ENCODE measurements around the gene SLC29A2.
"Not testable (repeated sequence)": the region's sequence is repeated elsewhere in the genome, so short reads cannot be mapped to it uniquely, and the experiment has no call there.

DNA sequence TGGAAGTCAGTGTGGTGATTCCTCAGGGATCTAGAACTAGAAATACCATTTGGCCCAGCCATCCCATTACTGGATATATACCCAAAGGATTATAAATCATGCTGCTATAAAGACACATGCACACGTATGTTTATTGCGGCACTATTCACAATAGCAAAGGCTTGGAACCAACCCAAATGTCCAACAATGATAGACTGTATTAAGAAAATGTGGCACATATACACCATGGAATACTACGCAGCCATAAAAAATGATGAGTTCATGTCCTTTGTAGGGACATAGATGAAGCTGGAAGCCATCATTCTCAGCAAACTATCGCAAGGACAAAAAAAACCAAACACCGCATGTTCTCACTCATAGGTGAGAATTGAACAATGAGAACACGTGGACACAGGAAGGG lies 50.8 kb downstream of the SLC29A2 start:
- not testable (repeated sequence) for TF ChIP-seq EZH2 (IDR thresholded peaks at IDR 0.05; ENCODE audit: borderline replicate concordance, low read length)
- TF ChIP-seq, protein P1, sequence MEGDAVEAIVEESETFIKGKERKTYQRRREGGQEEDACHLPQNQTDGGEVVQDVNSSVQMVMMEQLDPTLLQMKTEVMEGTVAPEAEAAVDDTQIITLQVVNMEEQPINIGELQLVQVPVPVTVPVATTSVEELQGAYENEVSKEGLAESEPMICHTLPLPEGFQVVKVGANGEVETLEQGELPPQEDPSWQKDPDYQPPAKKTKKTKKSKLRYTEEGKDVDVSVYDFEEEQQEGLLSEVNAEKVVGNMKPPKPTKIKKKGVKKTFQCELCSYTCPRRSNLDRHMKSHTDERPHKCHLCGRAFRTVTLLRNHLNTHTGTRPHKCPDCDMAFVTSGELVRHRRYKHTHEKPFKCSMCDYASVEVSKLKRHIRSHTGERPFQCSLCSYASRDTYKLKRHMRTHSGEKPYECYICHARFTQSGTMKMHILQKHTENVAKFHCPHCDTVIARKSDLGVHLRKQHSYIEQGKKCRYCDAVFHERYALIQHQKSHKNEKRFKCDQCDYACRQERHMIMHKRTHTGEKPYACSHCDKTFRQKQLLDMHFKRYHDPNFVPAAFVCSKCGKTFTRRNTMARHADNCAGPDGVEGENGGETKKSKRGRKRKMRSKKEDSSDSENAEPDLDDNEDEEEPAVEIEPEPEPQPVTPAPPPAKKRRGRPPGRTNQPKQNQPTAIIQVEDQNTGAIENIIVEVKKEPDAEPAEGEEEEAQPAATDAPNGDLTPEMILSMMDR (conservative IDR thresholded peaks at IDR 0.05 in 1 of 2, IDR thresholded peaks at IDR 0.05 in 1 of 2; ENCODE audit: extremely low read depth in 1 of 2, insufficient read depth in 1 of 2, low read depth in 1 of 2, low read length in 2 of 2) = not testable (repeated sequence)
